HepG2 (cell line): ENCODE results near the gene SCYGR4. TPM values are rescaled to one million over a fixed set of nuclear protein-coding genes. Genes with fewer than 3 reads are reported as not detected.

Source experiments
- ATAC-seq: fragments of 200-7000 bp; cut with Tn5 transposase; 3 replicates; pipeline ENCODE4 v1.9.1; 2020; ENCODE audit warnings: mild to moderate bottlenecking, moderate library complexity
- BruUV-seq: library from RNA; stranded (reverse); fragments of 400-500 nt; replicated peaks from 2 replicates; lab custom pipeline; 2021; lab: Mats Ljungman, UMichigan
- CTCF ChIA-PET: fragments of 300-600 bp; formaldehyde crosslinking; extraction: SDS; loops from one replicate; lab custom pipeline; 2021; ENCODE audit warnings: low total read pairs, inconsistent platforms, low intra/inter-chr PET ratio; lab: Yijun Ruan, JAX
- POLR2A ChIA-PET: fragments of 350-600 bp; sonication (Branson Sonifier 250); formaldehyde crosslinking; loops from one replicate; lab custom pipeline; 2020; ENCODE audit warnings: antibody characterized with exemption, inconsistent platforms; lab: Yijun Ruan, JAX
- DNase-seq: peaks from one replicate; pipeline ENCODE4 v3.0.0-alpha.2; 2015; ENCODE audit warnings: low spot score
- FAIRE-seq: peaks from 3 replicates; lab custom pipeline; 2011; peaks lifted over from hg19 to GRCh38; lab: Jason Lieb, UNC
- H2AFZ ChIP-seq: one replicate; pipeline ENCODE4 v1.6.1; 2011; ENCODE audit warnings: low read length, inconsistent platforms
- H3K27ac ChIP-seq: fragments of 300-600 bp; 3 replicates; pipeline ENCODE4 v1.8.0; 2011; ENCODE audit warnings: mixed run types, mild to moderate bottlenecking, mixed read lengths, low read length, inconsistent platforms; ENCODE audit not compliant: insufficient read depth; ENCODE audit errors: extremely low read length
- H3K27me3 ChIP-seq, 2 experiments: fragments of 200-600 bp in 1 of 2; 2 replicates in 1 of 2; 3 replicates in 1 of 2; pipeline versions ENCODE4 v1.6.0 to v1.8.0; 2011; ENCODE audit warnings: low read length in 2 of 2, mild to moderate bottlenecking in 2 of 2, moderate library complexity in 2 of 2, inconsistent platforms in 1 of 2; ENCODE audit not compliant: insufficient read depth in 2 of 2, control insufficient read depth in 1 of 2
- H3K36me3 ChIP-seq, 2 experiments: fragments of 200-600 bp in 1 of 2; replicated peaks in 1 of 2; 2 replicates in 1 of 2; 3 replicates in 1 of 2; pipeline versions ENCODE4 v1.5.1 to v1.8.0; 2011; ENCODE audit warnings: low read length in 2 of 2, inconsistent platforms in 1 of 2; ENCODE audit not compliant: insufficient read depth in 2 of 2, control insufficient read depth in 1 of 2
- H3K4me1 ChIP-seq: 2 replicates; pipeline ENCODE4 v1.5.1; 2012; ENCODE audit warnings: low read length, inconsistent platforms; ENCODE audit not compliant: insufficient read depth
- H3K4me2 ChIP-seq: 2 replicates; pipeline ENCODE4 v1.6.0; 2011; ENCODE audit warnings: low read depth, low read length, inconsistent platforms
- H3K4me3 ChIP-seq, 3 experiments: fragments of 200-600 bp in 1 of 3; sonication (generic), shearing (Covaris generic) in 1 of 3; replicated peaks in 1 of 3; 2 replicates each; pipeline ENCODE4 v1.5.1; 2011 to 2016; ENCODE audit warnings: low read length in 3 of 3, inconsistent platforms in 2 of 3, low read depth in 2 of 3, mild to moderate bottlenecking in 2 of 3, control low read depth in 1 of 3, mixed read lengths in 1 of 3; ENCODE audit not compliant: insufficient read depth in 1 of 3
- H3K79me2 ChIP-seq: one replicate; pipeline ENCODE4 v1.6.1; 2011; ENCODE audit warnings: low read length, inconsistent platforms; ENCODE audit not compliant: insufficient read depth
- H3K9ac ChIP-seq: 2 replicates; pipeline ENCODE4 v1.6.0; 2011; ENCODE audit warnings: mild to moderate bottlenecking, low read depth, low read length, inconsistent platforms; ENCODE audit not compliant: insufficient read depth
- H3K9me3 ChIP-seq: 2 replicates; pipeline ENCODE4 v1.5.1; 2012; ENCODE audit warnings: mild to moderate bottlenecking, low read length
- H4K20me1 ChIP-seq: 2 replicates; pipeline ENCODE4 v1.6.0; 2011; ENCODE audit warnings: inconsistent platforms, mild to moderate bottlenecking, low read length, moderate library complexity; ENCODE audit not compliant: insufficient read depth
- CEBPG ChIP-seq: IDR thresholded peaks from 2 replicates; pipeline ENCODE4 v1.6.1; 2016
- IRF2 ChIP-seq: IDR thresholded peaks from 2 replicates; pipeline ENCODE4 v1.6.1; 2018; ENCODE audit warnings: missing genetic modification reagents, missing compliant biosample characterization
- ISX ChIP-seq: sonication (generic); formaldehyde crosslinking; conservative IDR thresholded peaks from 2 replicates; pipeline ENCODE4 v1.5.0; 2020; ENCODE audit warnings: missing genetic modification reagents
- NFE2L2 ChIP-seq: fragments of 150-350 bp; IDR thresholded peaks from 2 replicates; pipeline ENCODE4 v1.6.1; 2014; ENCODE audit warnings: low read length
- PRMT3 ChIP-seq: sonication (generic); formaldehyde crosslinking; IDR thresholded peaks from 2 replicates; pipeline ENCODE4 v1.8.1; 2022; ENCODE audit warnings: low read depth, mild to moderate bottlenecking, moderate library complexity, missing genetic modification reagents, borderline replicate concordance
- RAD21 ChIP-seq: fragments of 450-650 bp; formaldehyde crosslinking; IDR thresholded peaks from 2 replicates; pipeline ENCODE4 v1.5.0; 2020; ENCODE audit warnings: mild to moderate bottlenecking
- SKI ChIP-seq: fragments of 450-650 bp; IDR thresholded peaks from one replicate; pipeline ENCODE4 v1.6.1; 2018; ENCODE audit warnings: mild to moderate bottlenecking; ENCODE audit not compliant: partially characterized antibody
- TCF12 ChIP-seq, 2 experiments: fragments of 450-650 bp in 1 of 2; sonication (generic) in 1 of 2; formaldehyde crosslinking in 1 of 2; IDR thresholded peaks; 2 replicates each; pipeline versions ENCODE4 v1.6.1 to v1.8.0; 2017 to 2022; ENCODE audit warnings: antibody characterized with exemption in 1 of 2, mild to moderate bottlenecking in 1 of 2, missing genetic modification reagents in 1 of 2, moderate library complexity in 1 of 2
- ZNF451 ChIP-seq: sonication (generic); formaldehyde crosslinking; IDR thresholded peaks from 2 replicates; pipeline ENCODE4 v1.5.0; 2020; ENCODE audit warnings: mild to moderate bottlenecking, missing genetic modification reagents
- ZNF570 ChIP-seq: sonication (generic); formaldehyde crosslinking; IDR thresholded peaks from 2 replicates; pipeline ENCODE4 v1.4.0; 2020; ENCODE audit warnings: mild to moderate bottlenecking, missing genetic modification reagents, borderline replicate concordance
- ZNF660 ChIP-seq: sonication (generic); formaldehyde crosslinking; IDR thresholded peaks from 2 replicates; pipeline ENCODE4 v1.5.1; 2020; ENCODE audit warnings: mild to moderate bottlenecking, low read depth, missing genetic modification reagents, borderline replicate concordance
- ZNF7 ChIP-seq: IDR thresholded peaks from 2 replicates; pipeline ENCODE4 v1.6.1; 2016; ENCODE audit warnings: missing biosample characterization, missing genetic modification reagents
- ZNF713 ChIP-seq: sonication (generic); formaldehyde crosslinking; IDR thresholded peaks from 2 replicates; pipeline ENCODE4 v1.4.0; 2020; ENCODE audit warnings: mild to moderate bottlenecking, missing genetic modification reagents
- WGBS: methylation state at CpG from one replicate; pipeline ENCODE4 v1.1.6; 2017; ENCODE audit warnings: low lambda C conversion rate; 5-methylcytosine and 5-hydroxymethylcytosine counted together
- in situ Hi-C: cut with HindIII; loops from 2 replicates; pipeline ENCODE4 v1.10.0; 2017; ENCODE audit warnings: low pct_unique_long_range_greater_than_20kb; ENCODE audit not compliant: extremely low pct_ligation_motif_present
- intact Hi-C: fragments of 100-400 bp; cut with micrococcal nuclease; formaldehyde crosslinking; loops from one replicate; pipeline ENCODE4 v1.10.0; 2022; ENCODE audit not compliant: unreplicated experiment
- polyA plus RNA-seq, 8 experiments: library from polyadenylated mRNA; depleted of rRNA in 3 of 8; stranded (reverse) in 7 of 8; unstranded in 1 of 8; fragments of >200 nt; fragmentation: Illumina TruSeq in 4 of 8; extraction: Trizol in 4 of 8; gene quantifications; 2 replicates each; pipeline versions ENCODE4 v1.2.1 to v1.2.3, GENCODE V29; 2011 to 2016; ENCODE audit warnings: low read depth in 4 of 8, missing spikeins in 1 of 8, mixed read lengths in 1 of 8; ENCODE audit not compliant: insufficient read depth in 1 of 8
- total RNA-seq, 5 experiments: library from RNA; depleted of rRNA; stranded (reverse); fragments of >200 nt; fragmentation: Illumina TruSeq; extraction: Trizol; gene quantifications; 2 replicates each; pipeline ENCODE4 v1.2.3, GENCODE V29; 2016; ENCODE audit warnings: low read depth in 1 of 5
- TF ChIP-seq, protein P1 (sequence below): IDR thresholded peaks from 2 replicates; pipeline ENCODE4 v1.6.1; 2016; ENCODE audit warnings: missing genetic modification reagents, missing compliant biosample characterization
- TF ChIP-seq, protein P2 (sequence below): sonication (generic); formaldehyde crosslinking; IDR thresholded peaks from 2 replicates; pipeline ENCODE4 v1.4.0; 2020; ENCODE audit warnings: missing genetic modification reagents, borderline replicate concordance

SCYGR4 gene
- total and polyA plus RNA-seq, 2 of the 13 experiments (the other 11 are each of a cell fraction or from before 2014, with no cell fraction given) = not detected

DNA sequence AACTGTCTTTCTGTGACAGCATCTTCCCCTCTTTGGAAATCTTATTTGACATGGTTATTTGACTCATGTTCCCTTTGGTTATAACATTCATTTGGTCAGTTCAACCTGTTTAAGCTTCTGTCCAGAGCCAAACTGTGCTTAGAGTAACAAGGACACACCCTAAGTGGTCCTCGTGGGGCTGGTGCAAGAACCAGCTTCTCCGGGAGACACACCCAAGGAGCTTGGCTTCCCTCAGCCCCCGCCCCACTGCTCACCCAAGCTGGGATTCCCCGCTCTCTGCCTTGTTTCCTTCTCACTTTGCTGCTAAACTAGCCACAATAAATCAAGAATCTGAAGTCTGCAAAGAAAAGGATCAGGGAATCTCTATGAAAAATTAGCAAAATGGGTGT, 4.0 kb upstream of the SCYGR4 start:
- H4K20me1 ChIP-seq = no peaks in the 10 kb centered on the region
- H3K27ac ChIP-seq = no peak overlapping the region
- no peak for FAIRE-seq
- H3K4me2 ChIP-seq = no peak overlapping the region
- no peaks in the 10 kb centered on the region for H3K79me2 ChIP-seq
- in situ Hi-C loops = no loop called here
- no peaks in the 10 kb centered on the region for H3K9me3 ChIP-seq
- WGBS = 44% methylated on average over 4 of the region's 4 CpGs
- TF ChIP-seq ZNF660 (CRISPR knock-in tag) (no peak), IRF2 (no peak), TCF12 (IDR thresholded peaks at IDR 0.05) (no peak), TCF12 (CRISPR knock-in tag; IDR thresholded peaks at IDR 0.05) (no peak), NFE2L2 (no peak), ZNF7 (CRISPR knock-in tag) (no peak), ZNF570 (CRISPR knock-in tag) (no peak), ZNF451 (CRISPR knock-in tag) (no peak), ISX (CRISPR knock-in tag) (no peak), SKI (no peak), PRMT3 (CRISPR knock-in tag) (no peak), RAD21 (CRISPR knock-in tag) (no peak), CEBPG (CRISPR knock-in tag) (no peak), ZNF713 (CRISPR knock-in tag) (no peak)
- TF ChIP-seq, protein P1, sequence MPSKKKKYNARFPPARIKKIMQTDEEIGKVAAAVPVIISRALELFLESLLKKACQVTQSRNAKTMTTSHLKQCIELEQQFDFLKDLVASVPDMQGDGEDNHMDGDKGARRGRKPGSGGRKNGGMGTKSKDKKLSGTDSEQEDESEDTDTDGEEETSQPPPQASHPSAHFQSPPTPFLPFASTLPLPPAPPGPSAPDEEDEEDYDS (CRISPR knock-in tag) = no peak
- TF ChIP-seq, protein P2, sequence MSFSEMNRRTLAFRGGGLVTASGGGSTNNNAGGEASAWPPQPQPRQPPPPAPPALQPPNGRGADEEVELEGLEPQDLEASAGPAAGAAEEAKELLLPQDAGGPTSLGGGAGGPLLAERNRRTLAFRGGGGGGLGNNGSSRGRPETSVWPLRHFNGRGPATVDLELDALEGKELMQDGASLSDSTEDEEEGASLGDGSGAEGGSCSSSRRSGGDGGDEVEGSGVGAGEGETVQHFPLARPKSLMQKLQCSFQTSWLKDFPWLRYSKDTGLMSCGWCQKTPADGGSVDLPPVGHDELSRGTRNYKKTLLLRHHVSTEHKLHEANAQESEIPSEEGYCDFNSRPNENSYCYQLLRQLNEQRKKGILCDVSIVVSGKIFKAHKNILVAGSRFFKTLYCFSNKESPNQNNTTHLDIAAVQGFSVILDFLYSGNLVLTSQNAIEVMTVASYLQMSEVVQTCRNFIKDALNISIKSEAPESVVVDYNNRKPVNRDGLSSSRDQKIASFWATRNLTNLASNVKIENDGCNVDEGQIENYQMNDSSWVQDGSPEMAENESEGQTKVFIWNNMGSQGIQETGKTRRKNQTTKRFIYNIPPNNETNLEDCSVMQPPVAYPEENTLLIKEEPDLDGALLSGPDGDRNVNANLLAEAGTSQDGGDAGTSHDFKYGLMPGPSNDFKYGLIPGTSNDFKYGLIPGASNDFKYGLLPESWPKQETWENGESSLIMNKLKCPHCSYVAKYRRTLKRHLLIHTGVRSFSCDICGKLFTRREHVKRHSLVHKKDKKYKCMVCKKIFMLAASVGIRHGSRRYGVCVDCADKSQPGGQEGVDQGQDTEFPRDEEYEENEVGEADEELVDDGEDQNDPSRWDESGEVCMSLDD = no peak
- peaks cover 21% of the 10 kb centered on the region for H3K4me1 ChIP-seq
- H3K4me3 ChIP-seq = no peak overlapping the region
- no peaks in the 10 kb centered on the region for H3K36me3 ChIP-seq
- H3K27me3 ChIP-seq = no peaks in the 10 kb centered on the region; a peak in 2 of 5 replicates
- DNase-seq = no peak
- H3K9ac ChIP-seq = no peak overlapping the region
- intact Hi-C loops = no loop called here
- ATAC-seq = no peak
- H2AFZ ChIP-seq = no peak overlapping the region
- BruUV-seq = no TSS peak
- ChIA-PET POLR2A (no interaction called here), CTCF (no interaction called here)
